Tibial nerve (tissue), 3 donors: ENCODE results near the gene SAPCD2.

ENCODE experiments used
- CTCF ChIP-seq, 5 experiments: fragments of 200-600 bp in 3 of 5; fragments of 450-650 bp in 2 of 5; sonication (generic) in 3 of 5; IDR thresholded peaks; one replicate each; pipeline ENCODE4 v1.5.1; 2016 to 2019; ENCODE audit warnings: antibody characterized with exemption in 5 of 5, mild to moderate bottlenecking in 3 of 5, moderate library complexity in 2 of 5
- POLR2A ChIP-seq, 2 donors: fragments of 450-650 bp; IDR thresholded peaks; one replicate each; pipeline ENCODE4 v1.6.1; 2017; ENCODE audit warnings: antibody characterized with exemption in 2 of 2, mild to moderate bottlenecking in 2 of 2, moderate library complexity in 2 of 2

GRCh38 chr9:137069508-137070091, 757 bp downstream of the SAPCD2 start:
- TF ChIP-seq CTCF (IDR thresholded peaks at IDR 0.05), result no peak
- no peak for TF ChIP-seq POLR2A (IDR thresholded peaks at IDR 0.05)
